Keratinocyte (primary cell): Measurements from ENCODE around the gene FAT1.

Source experiments
- EZH2 ChIP-seq: IDR thresholded peaks from one replicate; pipeline ENCODE4 v1.6.1; 2012; ENCODE audit warnings: inconsistent platforms, mild to moderate bottlenecking, low read length, moderate library complexity
- TF ChIP-seq, protein P1 (sequence below), 3 experiments: IDR thresholded peaks in 1 of 3; conservative IDR thresholded peaks in 1 of 3; optimal IDR thresholded peaks in 1 of 3; 2 replicates in 2 of 3; 3 replicates in 1 of 3; pipeline versions ENCODE3 to v1.5.1; 2011; ENCODE audit warnings: low read length in 3 of 3, mild to moderate bottlenecking in 3 of 3, moderate library complexity in 2 of 3, control low read depth in 1 of 3, inconsistent platforms in 1 of 3; ENCODE audit not compliant: insufficient read depth in 2 of 3; ENCODE audit errors: extremely low read depth in 1 of 3

GRCh38 chr4:186764457-186764856, 40.8 kb upstream of the FAT1 start:
- TF ChIP-seq, protein P1, sequence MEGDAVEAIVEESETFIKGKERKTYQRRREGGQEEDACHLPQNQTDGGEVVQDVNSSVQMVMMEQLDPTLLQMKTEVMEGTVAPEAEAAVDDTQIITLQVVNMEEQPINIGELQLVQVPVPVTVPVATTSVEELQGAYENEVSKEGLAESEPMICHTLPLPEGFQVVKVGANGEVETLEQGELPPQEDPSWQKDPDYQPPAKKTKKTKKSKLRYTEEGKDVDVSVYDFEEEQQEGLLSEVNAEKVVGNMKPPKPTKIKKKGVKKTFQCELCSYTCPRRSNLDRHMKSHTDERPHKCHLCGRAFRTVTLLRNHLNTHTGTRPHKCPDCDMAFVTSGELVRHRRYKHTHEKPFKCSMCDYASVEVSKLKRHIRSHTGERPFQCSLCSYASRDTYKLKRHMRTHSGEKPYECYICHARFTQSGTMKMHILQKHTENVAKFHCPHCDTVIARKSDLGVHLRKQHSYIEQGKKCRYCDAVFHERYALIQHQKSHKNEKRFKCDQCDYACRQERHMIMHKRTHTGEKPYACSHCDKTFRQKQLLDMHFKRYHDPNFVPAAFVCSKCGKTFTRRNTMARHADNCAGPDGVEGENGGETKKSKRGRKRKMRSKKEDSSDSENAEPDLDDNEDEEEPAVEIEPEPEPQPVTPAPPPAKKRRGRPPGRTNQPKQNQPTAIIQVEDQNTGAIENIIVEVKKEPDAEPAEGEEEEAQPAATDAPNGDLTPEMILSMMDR (optimal IDR thresholded peaks at IDR 0.05 in 1 of 3, IDR thresholded peaks at IDR 0.05 in 1 of 3, conservative IDR thresholded peaks at IDR 0.05 in 1 of 3; ENCODE audit: extremely low read depth in 1 of 3, insufficient read depth in 2 of 3, low read length in 3 of 3), result no peak
- TF ChIP-seq EZH2, result no peak
